ENCODE measurements around the gene RAB14. TPM values are rescaled to one million over a fixed set of nuclear protein-coding genes. Genes with fewer than 3 reads are reported as not detected.

Gene RAB14
- total and polyA plus RNA-seq, 7 experiments from 2014 or later = 30.5 to 66.5 (median 46.4) TPM

DNA sequence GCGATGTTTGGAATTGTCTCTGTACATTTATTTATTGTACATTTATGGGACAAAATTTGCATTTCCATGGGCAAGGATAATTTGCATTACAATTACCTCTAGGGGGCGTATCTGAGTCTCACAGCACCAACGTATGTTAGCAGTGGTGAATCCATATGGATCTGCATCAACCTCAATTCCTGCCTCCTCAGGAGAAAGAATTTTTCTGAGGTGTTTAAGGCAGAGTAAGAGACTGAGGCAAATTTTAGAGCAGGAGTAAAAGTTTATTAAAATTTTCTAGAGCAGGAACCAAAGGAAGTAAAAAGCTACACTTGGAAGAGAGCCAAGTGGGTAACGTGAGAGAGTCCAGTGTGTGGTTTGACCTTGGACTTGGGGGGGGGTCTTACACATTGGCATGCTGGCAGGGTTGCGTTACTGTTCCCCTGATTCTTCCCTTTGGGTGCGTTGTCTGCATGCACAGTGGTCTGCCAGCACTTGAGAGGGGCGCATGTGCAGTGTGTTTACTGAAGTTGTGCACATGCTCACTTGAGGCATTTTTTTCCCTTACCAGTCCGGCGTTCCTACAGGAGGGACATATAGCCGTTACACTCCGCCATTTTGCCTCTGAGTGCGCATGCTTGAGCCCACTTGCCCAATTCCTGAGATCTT, 21.0 kb upstream of the RAB14 start:
- no peak overlapping the region for H3K4me3 Mint-ChIP-seq
- ChIA-PET CTCF (no interaction called here), POLR2A (no interaction called here)
- peaks cover 0 to 9% (median 4%) of the 10 kb centered on the region in 5 donors for H3K36me3 Mint-ChIP-seq
- Histone ChIP-seq H3K27ac (ENCODE audit: low read depth, low read length) (no peak overlapping the region), H3K36me3 (ENCODE audit: control insufficient read depth in 2 of 3, insufficient read depth in 3 of 3, low read length in 3 of 3) (no peaks in the 10 kb centered on the region), H3K27me3 (ENCODE audit: control insufficient read depth in 2 of 2, insufficient read depth in 2 of 2, low read length in 2 of 2) (no peaks in the 10 kb centered on the region), H3K4me3 (ENCODE audit: low read length) (no peak overlapping the region), H3K9me3 (ENCODE audit: control insufficient read depth in 2 of 3, low read length in 3 of 3) (no peaks in the 10 kb centered on the region), H3K4me1 (ENCODE audit: control insufficient read depth in 2 of 2, insufficient read depth in 2 of 2, low read length in 2 of 2) (no peaks in the 10 kb centered on the region)
- peaks cover 0 to 3% (median 0%) of the 10 kb centered on the region in 7 donors for H3K4me1 Mint-ChIP-seq
- no peaks in the 10 kb centered on the region for H3K9me3 Mint-ChIP-seq
- H3K27me3 Mint-ChIP-seq = no peaks in the 10 kb centered on the region
- DNase-seq = no peak
- intact Hi-C loops (cut with micrococcal nuclease) = no loop called here
- H3K27ac Mint-ChIP-seq = no peak overlapping the region
- ATAC-seq = no peak

DNA sequence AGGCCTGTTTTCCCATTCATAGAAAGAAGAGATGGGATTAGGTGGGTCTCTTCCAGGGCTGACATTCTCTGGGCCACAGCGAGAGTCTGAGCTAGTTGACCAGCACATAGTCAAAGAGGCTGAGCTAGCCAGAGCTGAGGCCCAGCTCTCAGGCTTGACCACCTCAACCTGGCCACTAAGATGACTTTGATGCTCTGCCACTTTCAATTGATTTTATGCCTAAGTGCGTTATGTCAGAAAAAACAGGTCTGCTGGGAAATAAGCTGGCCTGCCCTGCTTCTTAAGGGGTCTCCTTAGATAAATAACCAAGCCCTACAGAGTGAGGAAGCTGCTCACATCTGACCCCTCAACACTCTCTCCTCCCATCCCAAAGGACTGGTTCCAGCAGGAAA, 20.0 kb upstream of the RAB14 start:
- intact Hi-C loops (cut with micrococcal nuclease) = no loop called here
- Histone ChIP-seq H3K27me3 (ENCODE audit: control insufficient read depth in 2 of 2, insufficient read depth in 2 of 2, low read length in 2 of 2) (no peaks in the 10 kb centered on the region), H3K4me1 (ENCODE audit: control insufficient read depth in 2 of 2, insufficient read depth in 2 of 2, low read length in 2 of 2) (no peaks in the 10 kb centered on the region), H3K36me3 (ENCODE audit: control insufficient read depth in 2 of 3, insufficient read depth in 3 of 3, low read length in 3 of 3) (no peaks in the 10 kb centered on the region), H3K4me3 (ENCODE audit: low read length) (no peak overlapping the region), H3K9me3 (ENCODE audit: control insufficient read depth in 2 of 3, low read length in 3 of 3) (no peaks in the 10 kb centered on the region), H3K27ac (ENCODE audit: low read depth, low read length) (no peak overlapping the region)
- POLR2A ChIA-PET = no interaction called here
- H3K4me1 Mint-ChIP-seq = peaks cover 0 to 3% (median 0%) of the 10 kb centered on the region in 7 donors
- H3K9me3 Mint-ChIP-seq = no peaks in the 10 kb centered on the region
- H3K27ac Mint-ChIP-seq = no peak overlapping the region
- DNase-seq (no peak), ATAC-seq (no peak)
- CTCF ChIA-PET = no interaction called here
- no peak overlapping the region for H3K4me3 Mint-ChIP-seq
- no peaks in the 10 kb centered on the region for H3K27me3 Mint-ChIP-seq
- peaks cover 0 to 9% (median 4%) of the 10 kb centered on the region in 5 donors for H3K36me3 Mint-ChIP-seq

DNA sequence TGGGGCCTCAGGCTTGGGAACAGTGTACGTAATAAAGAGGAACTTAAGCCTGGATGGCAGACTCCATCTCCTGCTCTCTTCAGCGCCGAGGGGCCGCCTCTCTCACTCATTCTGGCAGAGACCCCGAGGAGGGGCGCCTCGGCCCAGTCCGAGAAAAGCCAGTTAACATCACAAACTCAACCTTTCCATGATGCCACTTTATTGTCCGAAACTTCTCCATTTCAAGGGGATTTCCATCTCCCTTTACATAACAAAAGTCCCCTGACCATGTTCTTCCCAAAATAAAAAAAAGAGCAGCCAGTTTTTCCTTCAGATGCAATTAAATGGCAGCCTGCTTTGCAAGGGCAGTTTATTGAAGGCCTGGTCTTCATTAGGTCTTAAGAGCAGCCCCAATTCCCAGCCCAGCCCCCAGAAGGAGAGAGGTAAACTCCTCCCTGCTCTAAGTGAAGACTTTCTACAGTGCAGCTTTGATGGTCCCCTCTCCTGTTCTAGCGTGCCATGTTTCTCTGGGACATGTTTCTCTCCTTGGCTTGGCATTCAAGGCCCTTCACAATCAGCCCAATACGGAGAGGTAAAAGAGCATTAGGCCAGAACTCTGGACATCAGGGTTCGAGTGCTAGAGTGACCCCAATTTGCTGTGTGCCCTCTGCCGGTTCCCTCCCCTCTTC, 19.5 kb upstream of the RAB14 start:
- H3K36me3 Mint-ChIP-seq = peaks cover 0 to 9% (median 4%) of the 10 kb centered on the region in 5 donors
- H3K4me1 Mint-ChIP-seq = peaks cover 0 to 7% (median 0%) of the 10 kb centered on the region in 7 donors
- POLR2A ChIA-PET = no interaction called here
- Histone ChIP-seq H3K4me3 (ENCODE audit: low read length) (no peak overlapping the region), H3K4me1 (ENCODE audit: control insufficient read depth in 2 of 2, insufficient read depth in 2 of 2, low read length in 2 of 2) (no peaks in the 10 kb centered on the region), H3K36me3 (ENCODE audit: control insufficient read depth in 2 of 3, insufficient read depth in 3 of 3, low read length in 3 of 3) (no peaks in the 10 kb centered on the region), H3K9me3 (ENCODE audit: control insufficient read depth in 2 of 3, low read length in 3 of 3) (no peaks in the 10 kb centered on the region), H3K27ac (ENCODE audit: low read depth, low read length) (no peak overlapping the region), H3K27me3 (ENCODE audit: control insufficient read depth in 2 of 2, insufficient read depth in 2 of 2, low read length in 2 of 2) (no peaks in the 10 kb centered on the region)
- ATAC-seq (no peak), DNase-seq (no peak)
- intact Hi-C loops (cut with micrococcal nuclease) = no loop called here
- CTCF ChIA-PET = no interaction called here
- no peaks in the 10 kb centered on the region for H3K27me3 Mint-ChIP-seq
- H3K27ac Mint-ChIP-seq = no peak overlapping the region
- H3K9me3 Mint-ChIP-seq = no peaks in the 10 kb centered on the region
- no peak overlapping the region for H3K4me3 Mint-ChIP-seq

DNA sequence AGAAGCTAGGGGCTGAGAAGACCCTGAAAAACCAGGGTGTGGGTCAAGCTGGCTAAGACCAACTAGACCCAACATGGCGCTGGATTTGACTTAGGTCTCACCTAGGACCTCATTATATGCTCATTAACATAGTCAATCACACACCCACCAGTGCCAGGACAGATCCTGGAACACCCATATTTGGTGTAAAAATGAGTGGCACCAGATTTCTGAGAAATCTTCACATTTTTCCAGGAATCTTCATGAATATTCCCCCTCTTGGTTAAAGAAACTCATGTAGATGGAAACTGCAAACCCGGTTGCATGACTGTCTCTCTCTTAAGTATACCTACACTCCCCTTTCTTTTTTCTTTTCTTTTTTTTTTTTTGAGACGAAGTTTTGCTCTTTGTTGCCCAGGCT, 17.9 kb upstream of the RAB14 start:
- H3K4me3 ChIP-seq (ENCODE audit: low read length) = no peak overlapping the region
- ATAC-seq = no peak
- H3K27ac ChIP-seq (ENCODE audit: low read depth, low read length) = no peak overlapping the region
- POLR2A ChIA-PET = no interaction called here
- H3K27me3 ChIP-seq (ENCODE audit: control insufficient read depth in 2 of 2, insufficient read depth in 2 of 2, low read length in 2 of 2) = no peaks in the 10 kb centered on the region
- Mint-ChIP-seq H3K4me1 (peaks cover 0 to 10% (median 0%) of the 10 kb centered on the region in 7 donors), H3K27me3 (no peaks in the 10 kb centered on the region), H3K4me3 (no peak overlapping the region), H3K9me3 (no peaks in the 10 kb centered on the region), H3K27ac (no peak overlapping the region), H3K36me3 (peaks cover 0 to 12% (median 4%) of the 10 kb centered on the region in 5 donors)
- H3K4me1 ChIP-seq (ENCODE audit: control insufficient read depth in 2 of 2, insufficient read depth in 2 of 2, low read length in 2 of 2) = no peaks in the 10 kb centered on the region
- CTCF ChIA-PET = no interaction called here
- H3K9me3 ChIP-seq (ENCODE audit: control insufficient read depth in 2 of 3, low read length in 3 of 3) = no peaks in the 10 kb centered on the region
- no peaks in the 10 kb centered on the region for H3K36me3 ChIP-seq (ENCODE audit: control insufficient read depth in 2 of 3, insufficient read depth in 3 of 3, low read length in 3 of 3)
- no peak for DNase-seq
- intact Hi-C loops (cut with micrococcal nuclease) = no loop called here

DNA sequence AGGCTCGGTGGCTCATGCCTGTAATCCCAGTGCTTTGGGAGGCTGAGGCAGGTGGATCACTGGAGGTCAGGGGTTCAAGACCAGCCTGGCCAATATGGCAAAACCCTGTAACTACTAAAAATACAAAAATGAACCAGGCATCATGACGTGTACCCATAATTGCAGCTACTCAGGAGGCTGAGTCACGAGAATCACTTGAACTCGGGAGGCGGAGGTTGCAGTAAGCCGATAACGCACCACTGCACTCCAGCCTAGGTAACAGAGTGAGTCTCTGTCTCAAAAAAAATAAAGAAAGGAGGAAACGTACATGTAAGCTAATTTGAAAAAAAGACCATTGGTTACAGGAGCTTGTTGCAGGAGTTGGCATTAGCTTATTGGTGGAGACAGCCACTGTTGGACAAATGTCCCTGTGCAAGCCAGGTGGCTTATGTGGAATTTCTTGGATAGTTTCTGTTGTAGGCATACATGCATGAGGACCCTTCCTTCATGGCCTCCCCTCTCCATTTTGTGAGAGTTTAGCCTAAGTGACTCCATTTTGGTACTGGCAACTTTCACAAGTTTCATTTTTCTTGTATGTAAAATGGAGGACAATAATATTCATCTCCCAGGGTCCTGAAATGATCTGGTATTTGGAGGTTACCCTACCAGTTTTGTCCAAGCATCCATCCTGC, 16.8 kb upstream of the RAB14 start:
- ATAC-seq (no peak), DNase-seq (no peak)
- ChIA-PET POLR2A (interaction anchor here (0.5 to 1.1 kb wide), 3 partner anchors 17 to 51 kb away, joined by 3 read pairs; partner anchors contain the start of gene RAB14), CTCF (no interaction called here)
- H3K27me3 Mint-ChIP-seq = no peaks in the 10 kb centered on the region
- intact Hi-C loops (cut with micrococcal nuclease) = no loop called here
- H3K4me3 ChIP-seq (ENCODE audit: low read length) = no peak overlapping the region
- peaks cover 0 to 13% (median 4%) of the 10 kb centered on the region in 7 donors for H3K4me1 Mint-ChIP-seq
- H3K4me1 ChIP-seq (ENCODE audit: control insufficient read depth in 2 of 2, insufficient read depth in 2 of 2, low read length in 2 of 2) = no peaks in the 10 kb centered on the region
- H3K36me3 Mint-ChIP-seq = peaks cover 0 to 12% (median 3%) of the 10 kb centered on the region in 5 donors
- H3K4me3 Mint-ChIP-seq = no peak overlapping the region
- H3K27me3 ChIP-seq (ENCODE audit: control insufficient read depth in 2 of 2, insufficient read depth in 2 of 2, low read length in 2 of 2) = no peaks in the 10 kb centered on the region
- no peaks in the 10 kb centered on the region for H3K36me3 ChIP-seq (ENCODE audit: control insufficient read depth in 2 of 3, insufficient read depth in 3 of 3, low read length in 3 of 3)
- no peak overlapping the region for H3K27ac ChIP-seq (ENCODE audit: low read depth, low read length)
- no peaks in the 10 kb centered on the region for H3K9me3 ChIP-seq (ENCODE audit: control insufficient read depth in 2 of 3, low read length in 3 of 3)
- H3K27ac Mint-ChIP-seq = no peak overlapping the region
- no peaks in the 10 kb centered on the region for H3K9me3 Mint-ChIP-seq

DNA sequence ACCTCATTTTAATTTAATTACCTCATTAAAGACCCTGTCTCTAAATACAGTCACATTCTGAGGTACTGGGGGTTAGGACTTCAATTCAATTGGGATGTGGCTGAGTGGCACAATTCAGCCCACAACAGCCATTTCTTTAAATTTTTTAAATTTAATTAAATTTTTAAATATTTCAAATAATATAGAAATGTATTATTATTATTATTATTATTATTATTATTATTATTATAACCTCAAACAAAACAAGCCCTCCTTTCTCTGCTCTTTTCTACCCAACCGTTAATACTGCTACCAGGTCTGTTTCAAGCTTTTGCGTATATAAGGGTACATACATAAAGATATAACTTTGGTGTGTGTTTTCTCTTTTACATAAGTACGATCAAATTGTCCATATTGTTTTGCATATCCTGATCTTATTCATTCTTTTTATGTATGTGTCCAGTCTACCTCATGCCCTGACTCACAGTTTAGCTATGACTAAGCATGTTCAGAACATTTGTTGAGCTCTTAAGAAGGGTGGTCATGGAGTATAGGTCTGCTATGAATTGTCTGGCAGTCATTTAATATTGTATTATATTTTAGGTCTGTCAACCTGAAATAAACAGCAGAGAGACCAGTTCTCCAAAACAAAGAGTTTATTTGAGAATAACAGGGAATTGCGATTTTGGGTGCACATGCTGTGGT, 16.1 kb upstream of the RAB14 start:
- no peaks in the 10 kb centered on the region for H3K36me3 ChIP-seq (ENCODE audit: control insufficient read depth in 2 of 3, insufficient read depth in 3 of 3, low read length in 3 of 3)
- Mint-ChIP-seq H3K36me3 (peaks cover 0 to 12% (median 3%) of the 10 kb centered on the region in 5 donors), H3K4me1 (peaks cover 0 to 18% (median 8%) of the 10 kb centered on the region in 7 donors), H3K27ac (no peak overlapping the region), H3K9me3 (no peaks in the 10 kb centered on the region), H3K4me3 (no peak overlapping the region), H3K27me3 (no peaks in the 10 kb centered on the region)
- H3K4me3 ChIP-seq (ENCODE audit: low read length) = no peak overlapping the region
- DNase-seq (no peak), ATAC-seq (no peak)
- ChIA-PET POLR2A (interaction anchor here (0.5 to 1.1 kb wide), 2 partner anchors 16 to 34 kb away, joined by 3 read pairs; partner anchors contain the start of gene RAB14), CTCF (no interaction called here)
- no peak overlapping the region for H3K27ac ChIP-seq (ENCODE audit: low read depth, low read length)
- intact Hi-C loops (cut with micrococcal nuclease) = no loop called here
- no peaks in the 10 kb centered on the region for H3K27me3 ChIP-seq (ENCODE audit: control insufficient read depth in 2 of 2, insufficient read depth in 2 of 2, low read length in 2 of 2)
- H3K9me3 ChIP-seq (ENCODE audit: control insufficient read depth in 2 of 3, low read length in 3 of 3) = no peaks in the 10 kb centered on the region
- H3K4me1 ChIP-seq (ENCODE audit: control insufficient read depth in 2 of 2, insufficient read depth in 2 of 2, low read length in 2 of 2) = no peaks in the 10 kb centered on the region

Data from naive thymus-derived CD4-positive, alpha-beta T cell (primary cell).